Thyroid gland (tissue), 4 donors: ENCODE results near the gene LIMCH1. TPM values are rescaled to one million over a fixed set of nuclear protein-coding genes. Genes with fewer than 3 reads are reported as not detected.

Experiments
- DNase-seq, 2 donors: peaks; one replicate each; pipeline ENCODE4 v3.0.0-alpha.2; 2019
- H3K27ac ChIP-seq, 3 donors: fragments of 200-600 bp; sonication (generic); 1 replicate in 2 of 3; 2 replicates in 1 of 3; pipeline ENCODE4 v1.5.1; 2016 to 2019; ENCODE audit warnings: mild to moderate bottlenecking in 1 of 3, moderate library complexity in 1 of 3
- H3K27me3 ChIP-seq: fragments of 200-600 bp; sonication (generic); one replicate; pipeline ENCODE4 v1.5.1; 2019
- H3K36me3 ChIP-seq, 2 donors: fragments of 200-600 bp; sonication (generic); one replicate each; pipeline ENCODE4 v1.5.1; 2016 to 2019
- H3K4me1 ChIP-seq, 2 donors: fragments of 200-600 bp; sonication (generic); one replicate each; pipeline ENCODE4 v1.5.1; 2017 to 2019
- H3K4me3 ChIP-seq, 3 donors: fragments of 200-600 bp; sonication (generic); replicated peaks in 1 of 3; 1 replicate in 2 of 3; 2 replicates in 1 of 3; pipeline ENCODE4 v1.5.1; 2016; ENCODE audit warnings: mild to moderate bottlenecking in 1 of 3
- H3K9me3 ChIP-seq: fragments of 200-600 bp; sonication (generic); one replicate; pipeline ENCODE4 v1.5.1; 2017
- POLR2A ChIP-seq, 2 donors: fragments of 450-650 bp; IDR thresholded peaks; one replicate each; pipeline ENCODE4 v1.6.1; 2017; ENCODE audit warnings: antibody characterized with exemption in 2 of 2, mild to moderate bottlenecking in 2 of 2, moderate library complexity in 1 of 2
- WGBS, 2 donors: methylation state at CpG; one replicate each; pipeline ENCODE4 v1.1.5; 2017; 5-methylcytosine and 5-hydroxymethylcytosine counted together
- intact Hi-C: fragments of 100-400 bp; cut with DNase I; formaldehyde crosslinking; loops from one replicate; pipeline ENCODE4 v1.15.1; 2023
- total RNA-seq, 4 donors: library from RNA; depleted of rRNA; stranded (reverse); fragments of >200 nt; gene quantifications; one replicate each; pipeline ENCODE4 v1.2.3, GENCODE V29; 2016
- TF ChIP-seq, protein P1 (sequence below), 6 experiments: fragments of 200-600 bp in 3 of 6; fragments of 450-650 bp in 3 of 6; sonication (generic) in 3 of 6; IDR thresholded peaks; one replicate each; pipeline ENCODE4 v1.5.1; 2016 to 2019; ENCODE audit warnings: antibody characterized with exemption in 6 of 6, mild to moderate bottlenecking in 2 of 6, inconsistent platforms in 1 of 6, moderate library complexity in 1 of 6

The LIMCH1 gene
- total RNA-seq, 4 donors from 2014 or later, result 136 to 267 (median 156) TPM

GRCh38 chr4:41530741-41531140 lies 7.2 kb upstream of the LIMCH1 start:
- TF ChIP-seq, protein P1, sequence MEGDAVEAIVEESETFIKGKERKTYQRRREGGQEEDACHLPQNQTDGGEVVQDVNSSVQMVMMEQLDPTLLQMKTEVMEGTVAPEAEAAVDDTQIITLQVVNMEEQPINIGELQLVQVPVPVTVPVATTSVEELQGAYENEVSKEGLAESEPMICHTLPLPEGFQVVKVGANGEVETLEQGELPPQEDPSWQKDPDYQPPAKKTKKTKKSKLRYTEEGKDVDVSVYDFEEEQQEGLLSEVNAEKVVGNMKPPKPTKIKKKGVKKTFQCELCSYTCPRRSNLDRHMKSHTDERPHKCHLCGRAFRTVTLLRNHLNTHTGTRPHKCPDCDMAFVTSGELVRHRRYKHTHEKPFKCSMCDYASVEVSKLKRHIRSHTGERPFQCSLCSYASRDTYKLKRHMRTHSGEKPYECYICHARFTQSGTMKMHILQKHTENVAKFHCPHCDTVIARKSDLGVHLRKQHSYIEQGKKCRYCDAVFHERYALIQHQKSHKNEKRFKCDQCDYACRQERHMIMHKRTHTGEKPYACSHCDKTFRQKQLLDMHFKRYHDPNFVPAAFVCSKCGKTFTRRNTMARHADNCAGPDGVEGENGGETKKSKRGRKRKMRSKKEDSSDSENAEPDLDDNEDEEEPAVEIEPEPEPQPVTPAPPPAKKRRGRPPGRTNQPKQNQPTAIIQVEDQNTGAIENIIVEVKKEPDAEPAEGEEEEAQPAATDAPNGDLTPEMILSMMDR (IDR thresholded peaks at IDR 0.05), result no peak
- no peak for TF ChIP-seq POLR2A (IDR thresholded peaks at IDR 0.05)
- DNase-seq, result no peak
- H3K4me1 ChIP-seq, result peaks cover 6 to 7% of the 10 kb centered on the region in 2 donors
- no peaks in the 10 kb centered on the region for H3K27me3 ChIP-seq
- H3K4me3 ChIP-seq, result no peak overlapping the region
- H3K9me3 ChIP-seq, result no peaks in the 10 kb centered on the region
- WGBS, 2 donors, result 90% methylated on average over 5 of the region's 5 CpGs
- intact Hi-C loops, result no loop called here
- H3K27ac ChIP-seq, result no peak overlapping the region
- no peaks in the 10 kb centered on the region for H3K36me3 ChIP-seq

GRCh38 chr4:41532336-41532735 lies 5.6 kb upstream of the LIMCH1 start:
- Histone ChIP-seq H3K36me3 (no peaks in the 10 kb centered on the region), H3K9me3 (no peaks in the 10 kb centered on the region), H3K27ac (no peak overlapping the region), H3K4me3 (no peak overlapping the region), H3K4me1 (peaks cover 14 to 16% of the 10 kb centered on the region in 2 donors), H3K27me3 (no peaks in the 10 kb centered on the region)
- no peak for DNase-seq
- intact Hi-C loops, result no loop called here
- TF ChIP-seq POLR2A (IDR thresholded peaks at IDR 0.05), result no peak
- TF ChIP-seq, protein P1 (IDR thresholded peaks at IDR 0.05), result no peak
- WGBS, 2 donors, result 87 to 94% methylated on average over 7 of the region's 7 CpGs

GRCh38 chr4:41532882-41533281 lies 5.1 kb upstream of the LIMCH1 start:
- intact Hi-C loops, result no loop called here
- WGBS, 2 donors, result 60 to 66% methylated on average over 2 of the region's 2 CpGs

DNA sequence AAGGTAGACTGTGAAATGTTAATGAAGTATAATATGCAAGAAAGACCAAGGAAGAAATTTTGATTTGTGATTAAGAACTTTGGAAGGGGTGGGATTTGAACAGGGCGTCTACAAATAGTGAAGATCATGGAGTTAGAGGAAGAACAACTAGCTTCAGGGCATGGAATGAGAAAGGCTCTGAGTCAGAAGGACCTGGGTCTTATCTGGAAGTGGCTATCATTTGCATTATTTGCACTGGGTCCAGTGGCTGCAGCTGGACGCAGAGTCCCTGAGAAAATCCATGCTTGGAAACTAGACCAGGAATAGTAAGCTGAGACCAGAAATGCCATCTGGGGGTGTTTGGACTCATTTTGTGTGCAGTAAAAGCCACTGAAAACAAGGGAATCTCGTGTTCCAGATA lies 4.3 kb upstream of the LIMCH1 start:
- 96 to 98% methylated on average over 3 of the region's 3 CpGs for WGBS, 2 donors
- H3K27ac ChIP-seq, result no peak overlapping the region
- no peak for DNase-seq
- H3K27me3 ChIP-seq, result no peaks in the 10 kb centered on the region
- no peaks in the 10 kb centered on the region for H3K9me3 ChIP-seq
- H3K36me3 ChIP-seq, result no peaks in the 10 kb centered on the region
- intact Hi-C loops, result no loop called here
- H3K4me1 ChIP-seq, result peaks cover 16 to 25% of the 10 kb centered on the region in 2 donors
- no peak overlapping the region for H3K4me3 ChIP-seq
- no peak for TF ChIP-seq POLR2A (IDR thresholded peaks at IDR 0.05)
- TF ChIP-seq, protein P1 (IDR thresholded peaks at IDR 0.05), result no peak

More at GRCh38 chr4:41532882-41533281, 5.1 kb upstream of the LIMCH1 start:
- TF ChIP-seq, protein P1 (IDR thresholded peaks at IDR 0.05), result no peak
- TF ChIP-seq POLR2A (IDR thresholded peaks at IDR 0.05), result no peak
- no peaks in the 10 kb centered on the region for H3K27me3 ChIP-seq
- no peak overlapping the region for H3K27ac ChIP-seq
- no peaks in the 10 kb centered on the region for H3K36me3 ChIP-seq
- DNase-seq, result no peak
- peaks cover 16 to 17% of the 10 kb centered on the region in 2 donors for H3K4me1 ChIP-seq
- H3K4me3 ChIP-seq, result no peak overlapping the region
- H3K9me3 ChIP-seq, result no peaks in the 10 kb centered on the region

DNA sequence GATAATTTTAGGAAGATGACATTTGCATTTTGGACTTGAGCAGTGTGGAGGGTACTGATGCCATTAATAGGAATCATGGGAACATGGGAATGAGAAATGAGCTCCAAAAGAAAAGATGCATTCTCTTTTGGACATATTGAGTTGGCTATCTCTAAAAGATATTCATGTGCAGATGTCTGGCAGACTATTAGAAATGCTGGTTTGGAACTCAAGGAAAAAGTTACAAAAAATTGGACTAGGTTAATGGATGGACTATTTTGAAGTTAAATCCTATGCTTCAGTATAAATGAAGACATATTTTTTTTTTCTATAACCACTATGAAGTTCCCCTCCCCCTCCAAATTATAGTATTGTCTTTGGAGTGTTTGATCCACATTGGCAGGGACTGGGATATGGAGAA lies 3.6 kb upstream of the LIMCH1 start:
- H3K9me3 ChIP-seq, result no peaks in the 10 kb centered on the region
- TF ChIP-seq, protein P1 (IDR thresholded peaks at IDR 0.05), result no peak
- TF ChIP-seq POLR2A (IDR thresholded peaks at IDR 0.05), result no peak
- no peak overlapping the region for H3K27ac ChIP-seq
- H3K27me3 ChIP-seq, result no peaks in the 10 kb centered on the region
- H3K36me3 ChIP-seq, result no peaks in the 10 kb centered on the region
- H3K4me1 ChIP-seq, result peaks cover 16 to 31% of the 10 kb centered on the region in 2 donors
- DNase-seq, result no peak
- no peak overlapping the region for H3K4me3 ChIP-seq
- intact Hi-C loops, result no loop called here
